BE2C (cell line): ENCODE data around the gene NCAM2.

Experiments used
- DNase-seq: peaks from one replicate; pipeline ENCODE4 v3.0.0-alpha.2; 2020
- H3K27me3 ChIP-seq: fragments of 250-450 bp; sonication (Bioruptor Pico); 2 replicates; pipeline ENCODE4 v1.5.1; 2020; ENCODE audit warnings: mild to moderate bottlenecking
- H3K36me3 ChIP-seq: fragments of 250-450 bp; sonication (Bioruptor Pico); 2 replicates; pipeline ENCODE4 v1.5.1; 2020; ENCODE audit warnings: mild to moderate bottlenecking
- H3K4me1 ChIP-seq: fragments of 250-450 bp; sonication (Bioruptor Pico); 2 replicates; pipeline ENCODE4 v1.5.1; 2020
- H3K4me3 ChIP-seq: 2 replicates; pipeline ENCODE4 v1.5.1; 2011; ENCODE audit warnings: low read depth, low read length
- H3K9me3 ChIP-seq: fragments of 250-450 bp; sonication (Bioruptor Pico); 2 replicates; pipeline ENCODE4 v1.5.1; 2020
- CTCF ChIP-seq: IDR thresholded peaks from 2 replicates; pipeline ENCODE4 v1.5.1; 2012; ENCODE audit warnings: mild to moderate bottlenecking, low read depth, low read length

NCAM2 gene

GRCh38 chr21:21199342-21200102, 201.3 kb downstream of the NCAM2 start:
- H3K9me3 ChIP-seq, result no peaks in the 10 kb centered on the region
- no peaks in the 10 kb centered on the region for H3K36me3 ChIP-seq
- no peak for TF ChIP-seq CTCF
- H3K27me3 ChIP-seq, result no peaks in the 10 kb centered on the region
- H3K4me1 ChIP-seq, result peaks cover under 1% of the 10 kb centered on the region; the same call in 1 of the 2 replicates
- H3K4me3 ChIP-seq, result no peak overlapping the region
- DNase-seq, result no peak

- Histone ChIP-seq H3K9me3 (no peaks in the 10 kb centered on the region), H3K4me3 (no peak overlapping the region), H3K4me1 (peaks cover 7% of the 10 kb centered on the region; the same call in 1 of the 2 replicates), H3K36me3 (no peaks in the 10 kb centered on the region), H3K27me3 (no peaks in the 10 kb centered on the region)
- no peak for DNase-seq
- TF ChIP-seq CTCF, result no peak
Measured at GRCh38 chr21:21200103-21200938, 202.1 kb downstream of the NCAM2 start.

GRCh38 chr21:21200939-21201615, 202.9 kb downstream of the NCAM2 start:
- TF ChIP-seq CTCF, result no peak
- H3K4me1 ChIP-seq, result peaks cover 7% of the 10 kb centered on the region; the same call in 1 of the 2 replicates

GRCh38 chr21:21203822-21204339, 205.7 kb downstream of the NCAM2 start:
- Histone ChIP-seq H3K4me3 (no peak overlapping the region), H3K9me3 (no peaks in the 10 kb centered on the region), H3K4me1 (peaks cover 7% of the 10 kb centered on the region; the same call in 1 of the 2 replicates), H3K27me3 (no peaks in the 10 kb centered on the region), H3K36me3 (no peaks in the 10 kb centered on the region)
- no peak for TF ChIP-seq CTCF
- no peak for DNase-seq

More at GRCh38 chr21:21200939-21201615, 202.9 kb downstream of the NCAM2 start:
- Histone ChIP-seq H3K36me3 (no peaks in the 10 kb centered on the region), H3K27me3 (no peaks in the 10 kb centered on the region), H3K9me3 (no peaks in the 10 kb centered on the region), H3K4me3 (no peak overlapping the region)
- DNase-seq, result no peak

- DNase-seq, result no peak
- TF ChIP-seq CTCF, result no peak
- no peaks in the 10 kb centered on the region for H3K9me3 ChIP-seq
Measured at GRCh38 chr21:21204366-21204996, 206.3 kb downstream of the NCAM2 start.

More at GRCh38 chr21:21204366-21204996, 206.3 kb downstream of the NCAM2 start:
- H3K4me3 ChIP-seq, result no peak overlapping the region
- no peaks in the 10 kb centered on the region for H3K36me3 ChIP-seq
- peaks cover 7% of the 10 kb centered on the region; the same call in 1 of the 2 replicates for H3K4me1 ChIP-seq
- no peaks in the 10 kb centered on the region for H3K27me3 ChIP-seq
